Hindlimb muscle (tissue), 1 donor: ENCODE data around the gene CIART. TPM values are rescaled to one million over a fixed set of nuclear protein-coding genes. Genes with fewer than 3 reads are reported as not detected.
"Not testable (repeated sequence)": the region's sequence is repeated elsewhere in the genome, so short reads cannot be mapped to it uniquely, and the experiment has no call there.

Source experiments
- DNase-seq: peaks from one replicate; pipeline ENCODE4 v3.0.0-alpha.2; 2013
- polyA plus RNA-seq: library from polyadenylated mRNA; unstranded; fragments of 120-200 nt; gene quantifications from one replicate; pipeline ENCODE4 v1.2.1, GENCODE V29; 2013; ENCODE audit not compliant: insufficient read length

The CIART gene
- polyA plus RNA-seq, 1 donor = 2.3 TPM

DNA sequence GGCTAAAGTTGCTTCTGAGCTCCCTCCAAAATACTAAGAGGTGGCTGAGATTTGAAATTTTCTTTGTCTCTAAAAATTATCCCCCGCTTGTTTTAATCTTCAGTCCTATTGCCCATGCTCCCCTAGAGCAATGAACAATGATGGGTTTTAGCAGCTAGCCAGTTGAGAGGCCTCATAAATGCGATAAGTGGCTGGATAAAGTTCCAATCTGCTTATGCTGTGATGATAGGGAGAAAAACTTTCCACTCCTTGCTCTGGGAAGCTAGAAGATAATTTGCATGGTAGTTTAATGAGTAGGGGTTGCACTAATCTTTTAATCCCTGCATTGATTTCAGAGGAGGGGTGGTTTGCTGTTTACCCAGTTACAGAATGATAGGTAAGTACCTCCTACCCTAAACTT is 29.4 kb downstream of the CIART start:
- DNase-seq = no peak

DNA sequence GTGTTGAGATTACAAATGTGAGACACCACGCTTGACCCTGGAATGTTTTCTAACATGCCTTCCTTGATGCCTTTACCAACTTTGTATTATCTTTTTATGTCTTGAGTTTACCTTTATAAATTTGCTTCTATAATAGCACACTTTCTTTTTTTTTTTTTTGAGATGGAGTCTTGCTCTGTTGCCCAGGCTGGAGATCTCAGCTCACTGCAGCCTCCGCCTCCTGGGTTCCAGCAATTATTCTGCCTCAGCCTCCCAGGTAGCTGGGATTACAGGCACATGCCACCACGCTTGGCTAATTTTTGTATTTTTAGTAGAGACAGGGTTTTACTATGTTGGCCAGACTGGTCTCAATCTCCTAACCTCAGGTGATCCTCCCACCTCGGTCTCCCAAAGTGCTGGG is 32.3 kb downstream of the CIART start:
- not testable (repeated sequence) for DNase-seq

DNA sequence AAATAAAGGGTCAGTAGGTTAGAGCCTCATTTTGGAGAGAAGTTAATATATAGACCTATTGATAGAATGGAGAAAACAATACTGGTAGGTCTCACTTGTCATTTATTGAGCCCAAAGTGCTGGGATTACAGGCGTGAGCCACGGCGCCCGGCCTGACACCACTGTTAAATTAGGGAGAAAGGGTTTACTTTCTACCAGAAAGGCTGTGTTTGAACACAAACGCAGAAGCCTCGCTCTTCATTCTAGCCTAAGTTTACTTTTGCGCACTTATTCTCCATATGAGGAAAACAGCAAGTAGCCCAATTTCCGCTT is 38.3 kb downstream of the CIART start:
- DNase-seq = no peak

DNA sequence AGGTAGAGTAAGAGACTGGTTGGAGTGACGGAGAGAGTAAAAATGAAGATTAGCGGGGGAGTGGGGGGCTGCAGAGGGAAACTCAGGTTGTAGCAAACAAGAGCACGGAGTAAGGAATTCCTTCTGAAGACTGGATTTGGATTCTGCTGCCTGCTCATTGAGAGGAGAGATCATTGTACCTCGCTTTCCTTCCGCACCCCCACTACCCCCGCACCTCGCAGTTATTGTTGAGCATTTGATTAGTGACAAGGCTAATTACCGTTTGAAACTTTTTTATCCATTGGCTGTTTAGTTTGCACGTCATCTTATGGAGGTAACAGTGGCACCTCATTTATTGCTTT is 39.4 kb downstream of the CIART start:
- no peak for DNase-seq

DNA sequence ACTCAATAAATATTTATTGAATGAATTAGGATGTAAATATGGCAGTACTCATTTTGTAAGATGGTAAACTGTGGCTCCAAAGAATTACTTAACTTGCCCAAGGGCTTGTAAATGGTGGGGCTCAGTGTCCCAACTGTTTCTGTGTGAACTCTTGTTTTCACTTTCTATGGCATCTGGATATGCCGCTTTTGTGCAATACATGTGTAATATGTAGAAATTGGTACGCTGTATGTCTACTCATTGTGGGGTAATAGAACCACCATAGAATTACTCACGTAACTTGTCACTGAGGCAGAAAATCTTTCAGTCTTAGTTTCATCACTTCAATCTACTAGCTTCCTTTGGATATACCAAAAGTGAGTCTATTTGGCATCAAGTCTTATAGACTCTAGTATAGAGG is 40.0 kb downstream of the CIART start:
- no peak for DNase-seq

DNA sequence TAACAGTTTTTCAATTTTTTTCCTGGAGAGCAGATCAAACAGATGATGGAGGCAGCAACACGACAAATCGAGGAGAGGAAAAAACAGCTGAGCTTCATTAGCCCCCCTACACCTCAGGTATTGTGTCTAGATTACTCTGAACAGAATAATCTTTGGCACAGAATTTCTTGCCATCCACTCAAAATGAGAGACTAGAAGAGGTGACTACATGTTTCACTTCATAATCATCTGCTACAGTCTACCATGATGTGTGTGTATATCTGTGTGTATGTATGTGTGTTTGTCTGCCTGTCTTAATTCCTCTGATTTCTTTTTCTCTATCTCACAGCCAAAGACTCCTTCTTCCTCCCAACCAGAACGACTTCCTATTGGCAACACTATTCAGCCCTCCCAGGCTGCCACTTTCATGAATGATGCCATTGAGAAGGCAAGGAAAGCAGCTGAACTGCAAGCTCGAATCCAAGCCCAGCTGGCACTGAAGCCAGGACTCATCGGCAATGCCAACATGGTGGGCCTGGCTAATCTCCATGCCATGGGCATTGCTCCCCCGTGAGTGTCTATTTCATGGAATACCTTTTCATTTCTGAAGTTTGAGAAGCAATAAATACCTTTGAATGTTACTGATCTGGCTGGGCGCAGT is 50.4 kb downstream of the CIART start:
- DNase-seq = no peak

Other genes with a start within 250 kb of the CIART start
- 42.9 TPM for gene VPS45, start 214.8 kb upstream of the CIART start, polyA plus RNA-seq
- 102 TPM for gene PLEKHO1, start 132.6 kb upstream of the CIART start, polyA plus RNA-seq
- gene ANP32E, start 46.4 kb upstream of the CIART start, polyA plus RNA-seq = 35.2 TPM
- gene CA14, start 24.8 kb upstream of the CIART start, polyA plus RNA-seq = 6.3 TPM
- gene APH1A, start 13.5 kb upstream of the CIART start, polyA plus RNA-seq = 112 TPM
- 34.7 TPM for gene C1orf54, start 9.8 kb upstream of the CIART start, polyA plus RNA-seq
- 41.7 TPM for gene MRPS21, start 11.3 kb downstream of the CIART start, polyA plus RNA-seq
- 46.7 TPM for gene PRPF3, start 39.0 kb downstream of the CIART start, polyA plus RNA-seq
- 30.1 TPM for gene RPRD2, start 81.6 kb downstream of the CIART start, polyA plus RNA-seq
- 27.9 TPM for gene TARS2, start 204.9 kb downstream of the CIART start, polyA plus RNA-seq
- 4.2 TPM for gene ECM1, start 225.6 kb downstream of the CIART start, polyA plus RNA-seq
- 1.9 TPM for gene FALEC, start 233.2 kb downstream of the CIART start, polyA plus RNA-seq